NCI-H226 (cell line): ENCODE results near the gene RP9.

ENCODE experiments used
- DNase-seq: peaks from one replicate; pipeline ENCODE4 v3.0.0-alpha.2; 2015

Gene RP9, protein sequence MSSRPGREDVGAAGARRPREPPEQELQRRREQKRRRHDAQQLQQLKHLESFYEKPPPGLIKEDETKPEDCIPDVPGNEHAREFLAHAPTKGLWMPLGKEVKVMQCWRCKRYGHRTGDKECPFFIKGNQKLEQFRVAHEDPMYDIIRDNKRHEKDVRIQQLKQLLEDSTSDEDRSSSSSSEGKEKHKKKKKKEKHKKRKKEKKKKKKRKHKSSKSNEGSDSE

DNA sequence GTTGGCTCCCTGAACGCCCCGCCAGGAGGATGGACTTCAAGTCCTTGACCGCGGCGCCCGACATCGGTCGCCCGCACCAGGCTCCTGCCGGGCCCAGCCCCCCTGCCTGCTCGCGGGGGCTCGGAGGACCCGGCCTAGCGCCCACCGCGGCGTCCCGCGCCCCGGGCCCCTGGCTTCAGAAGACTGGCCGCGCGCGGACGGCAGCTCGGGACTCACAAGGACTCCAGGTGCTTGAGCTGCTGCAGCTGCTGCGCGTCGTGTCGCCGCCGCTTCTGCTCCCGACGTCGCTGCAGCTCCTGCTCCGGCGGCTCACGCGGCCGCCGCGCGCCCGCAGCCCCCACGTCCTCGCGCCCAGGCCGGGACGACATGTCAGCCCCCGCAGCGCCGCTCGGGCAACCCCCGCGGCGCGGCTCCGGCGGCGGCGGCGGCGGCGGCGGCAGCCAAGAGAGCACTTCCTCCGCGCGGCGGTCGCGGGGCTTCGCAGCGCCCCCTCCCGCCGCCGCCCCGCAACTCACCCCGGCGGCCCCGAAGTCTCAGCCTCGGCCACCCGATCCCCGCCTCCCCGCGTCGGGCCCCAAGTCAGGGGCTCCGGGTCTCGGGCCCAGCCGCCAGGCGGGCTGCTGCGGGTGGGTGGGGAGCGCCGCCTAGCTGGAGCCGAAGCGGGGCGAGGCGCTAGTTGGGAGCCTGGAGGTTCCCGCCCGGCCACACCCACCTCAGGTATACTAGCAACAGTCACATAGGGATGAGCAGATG lies at the start of gene RP9:
Gene RP9 (minus strand): TSS at position 400 of the 753 bp plus-strand sequence. CDS start 32 bp downstream, at position 368.
- peak; percentile 66 for DNase-seq

DNA sequence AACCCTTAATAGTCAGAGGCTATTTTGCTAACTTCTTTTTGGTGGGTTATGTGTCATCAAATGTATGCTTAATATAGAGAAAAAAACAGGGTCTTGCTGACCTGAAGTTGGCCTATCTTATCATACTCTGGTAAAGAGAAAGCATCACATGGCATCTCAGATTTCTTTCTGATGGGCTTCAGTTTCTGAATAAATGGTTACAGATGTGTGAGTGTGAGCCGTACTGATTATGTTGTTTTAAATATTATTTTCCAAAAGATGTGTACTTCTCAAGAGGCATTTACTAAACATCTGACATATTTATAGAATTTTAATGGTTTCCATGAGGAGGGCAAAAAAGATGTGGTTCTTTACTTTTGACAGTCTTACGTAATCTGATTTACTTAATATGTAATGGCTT lies 48.6 kb upstream of the RP9 start:
- DNase-seq, result no peak

DNA sequence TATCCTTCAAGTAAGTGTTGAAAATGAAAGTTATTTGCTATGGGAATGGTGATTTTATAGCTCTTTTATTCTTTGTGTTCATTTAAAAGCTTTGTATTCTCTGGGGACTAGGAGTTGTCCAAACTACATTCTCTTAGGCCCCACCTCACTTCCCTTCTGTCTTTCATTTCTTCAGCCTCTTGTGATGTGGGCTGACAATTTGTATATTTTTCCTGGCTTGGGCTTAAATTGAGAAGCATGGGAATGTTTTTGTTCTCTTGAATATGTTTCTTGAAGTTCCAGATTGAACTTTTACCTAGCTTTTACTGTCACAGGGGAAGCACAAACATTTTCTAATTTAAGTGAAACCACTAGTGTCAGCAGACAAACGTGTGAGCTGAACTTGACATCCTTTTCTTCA lies 48.1 kb upstream of the RP9 start:
- DNase-seq, result no peak

DNA sequence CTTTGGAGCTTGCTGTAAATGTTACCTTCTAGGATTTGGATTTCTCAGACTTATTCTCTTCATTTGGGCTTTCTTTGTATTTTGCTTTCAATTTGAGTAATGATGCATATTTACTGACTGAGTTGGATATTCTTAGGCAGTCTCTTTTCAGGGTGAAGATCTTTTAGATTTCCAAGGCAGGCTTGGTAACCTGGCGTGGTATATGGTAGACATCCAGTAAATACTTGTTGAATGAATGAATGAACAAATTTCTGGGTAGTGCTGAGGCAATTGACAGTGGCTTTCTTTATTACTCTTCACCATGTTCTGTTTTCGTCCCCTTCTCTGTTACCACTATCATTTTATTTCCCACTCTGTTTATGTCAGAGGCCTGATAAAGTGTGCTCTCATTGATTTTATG lies 47.2 kb upstream of the RP9 start:
- DNase-seq, result no peak

DNA sequence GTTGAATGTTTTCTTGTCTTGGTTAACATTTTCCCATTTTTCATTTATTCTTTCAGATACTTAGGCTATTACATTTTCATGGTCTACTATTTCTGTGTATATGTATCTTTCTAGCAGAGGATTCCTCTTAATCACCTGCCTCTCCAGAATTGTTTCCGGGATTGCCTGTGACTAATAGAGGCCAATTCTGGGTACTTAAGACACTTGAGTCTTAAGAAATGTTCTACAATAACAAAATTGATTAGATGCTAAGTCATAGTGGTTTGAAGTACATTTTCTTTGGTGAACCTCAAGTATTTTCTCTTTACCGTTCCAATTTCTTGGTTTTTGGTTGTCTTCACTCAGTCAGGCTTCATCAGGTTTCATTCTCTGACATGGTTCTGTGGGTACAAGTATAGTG lies 46.6 kb upstream of the RP9 start:
- DNase-seq, result no peak

DNA sequence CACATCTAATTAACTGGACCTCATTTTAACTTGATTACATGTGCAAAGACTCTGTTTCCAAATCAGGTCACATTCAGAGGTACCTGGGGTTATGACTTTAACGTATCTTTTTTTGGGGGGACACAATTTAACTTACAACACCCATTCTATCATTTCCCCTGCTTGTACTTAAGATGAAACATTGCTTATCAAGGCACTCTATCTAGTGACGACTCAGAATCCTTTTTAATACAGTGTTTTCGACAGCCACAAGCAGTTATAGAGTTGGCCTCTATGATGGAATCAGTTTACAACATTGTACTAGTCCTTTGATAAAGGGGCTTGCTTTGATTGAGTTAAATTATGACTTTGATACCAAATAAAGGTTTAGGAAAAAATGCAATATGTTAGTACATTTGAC lies 42.9 kb upstream of the RP9 start:
- no peak for DNase-seq

DNA sequence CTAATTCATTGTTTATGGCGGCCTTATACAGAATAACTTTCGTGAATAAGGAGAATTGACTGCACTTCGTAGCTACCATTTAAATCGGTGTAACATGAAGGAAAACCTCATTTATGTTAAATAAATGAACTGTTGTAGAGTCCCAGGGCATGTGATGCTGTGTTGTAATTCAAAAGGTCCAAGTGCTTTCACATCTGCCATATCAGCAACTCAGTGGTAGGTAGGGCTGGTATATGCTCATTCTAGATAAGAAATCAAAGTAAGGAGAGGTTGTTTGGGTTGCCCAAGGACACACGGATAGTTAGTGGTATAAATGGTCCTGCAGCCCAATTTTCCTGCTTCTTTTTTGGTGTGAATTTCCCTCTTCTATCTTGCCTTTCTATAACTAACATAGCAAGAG lies 36.0 kb upstream of the RP9 start:
- no peak for DNase-seq

DNA sequence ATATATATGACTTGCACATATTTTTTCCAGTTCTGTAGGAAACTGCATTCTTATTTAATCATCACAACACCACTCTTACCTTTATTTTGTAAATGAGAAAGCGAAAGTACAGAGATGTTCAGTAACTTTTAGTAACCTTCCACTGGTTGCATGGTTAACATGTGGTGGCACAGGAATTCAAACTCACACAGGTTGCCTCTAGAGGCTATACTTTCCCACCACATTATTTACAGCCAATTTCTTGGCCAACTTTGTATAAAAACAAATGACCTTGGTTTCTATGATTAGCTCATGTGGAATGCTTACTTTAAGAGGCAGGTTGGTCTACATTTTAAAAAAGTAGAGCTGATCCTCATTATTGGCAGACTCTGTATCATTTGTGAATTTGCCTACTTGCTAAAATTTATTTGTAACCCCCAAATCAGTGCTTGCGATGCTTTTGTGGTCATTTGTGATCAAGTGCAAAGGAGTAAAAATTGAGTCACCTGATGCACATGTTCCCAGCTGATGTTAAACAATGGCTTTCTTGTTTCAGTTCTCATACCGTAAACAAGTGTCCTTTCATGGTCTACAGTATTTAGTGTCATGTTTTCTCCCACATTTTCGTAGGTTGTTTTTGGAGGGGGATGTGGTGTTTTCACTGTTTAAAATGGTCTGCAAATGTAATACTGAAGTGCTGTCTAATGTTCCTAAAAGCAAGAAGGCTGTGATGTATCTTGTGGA lies 35.0 kb upstream of the RP9 start:
- peak; percentile 29 for DNase-seq

DNA sequence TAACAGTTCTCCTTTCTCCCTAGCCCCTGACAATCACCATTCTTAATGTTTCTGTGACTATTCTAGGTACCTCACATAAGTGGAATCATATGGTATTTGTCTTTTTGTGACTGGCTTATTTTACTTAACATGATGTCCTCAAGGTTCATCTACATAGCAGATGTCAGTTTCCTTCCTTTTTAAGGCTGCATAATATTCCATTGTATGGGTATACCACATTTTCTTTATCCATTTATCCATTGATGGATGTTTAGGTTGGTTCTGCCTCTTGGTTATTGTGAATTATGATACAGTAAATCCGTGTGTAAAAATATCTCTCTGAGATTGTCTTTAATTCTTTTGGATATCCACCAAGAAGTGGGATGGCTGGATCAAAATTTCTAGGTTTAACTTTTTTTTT lies 33.4 kb upstream of the RP9 start:
- no peak for DNase-seq

DNA sequence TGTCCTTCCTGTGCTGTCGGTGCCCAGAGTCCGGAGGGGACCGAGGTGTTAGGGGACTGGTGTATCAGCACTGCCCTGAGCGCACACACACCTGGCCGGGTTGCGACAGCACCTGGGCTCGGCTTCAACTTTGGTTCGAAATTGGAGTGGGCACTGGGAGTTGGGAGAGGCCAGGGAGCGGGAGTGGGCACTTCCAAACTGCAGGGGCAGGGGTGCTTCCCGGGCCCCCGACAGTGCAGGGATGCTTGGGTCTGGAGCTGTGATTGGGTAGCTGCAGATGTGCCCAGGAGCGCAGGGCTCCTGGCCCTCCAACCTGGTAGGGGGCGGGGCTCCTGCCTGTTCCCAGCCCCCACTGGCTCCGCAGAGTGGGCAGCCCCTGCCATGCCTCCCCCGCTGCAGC lies 27.9 kb upstream of the RP9 start:
- DNase-seq, result no peak

DNA sequence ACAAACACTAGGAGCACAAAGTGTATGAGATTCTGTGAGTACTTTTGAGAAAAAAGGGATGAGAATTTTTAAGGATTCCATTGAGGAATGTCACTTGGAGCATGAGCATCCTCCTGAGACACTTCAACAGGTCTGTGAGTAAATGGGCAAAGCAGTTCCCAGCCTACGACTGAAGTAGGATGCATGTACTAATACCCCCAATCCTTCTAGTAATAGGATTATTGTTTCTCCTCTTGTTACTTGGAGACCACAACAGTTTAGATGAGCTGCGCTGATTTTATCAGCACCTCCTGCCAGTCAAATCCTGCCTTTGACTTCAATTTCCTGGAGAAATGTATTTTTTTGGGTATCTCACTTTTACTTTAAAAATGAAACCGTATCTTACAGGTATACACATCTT lies 21.0 kb upstream of the RP9 start:
- DNase-seq, result no peak

DNA sequence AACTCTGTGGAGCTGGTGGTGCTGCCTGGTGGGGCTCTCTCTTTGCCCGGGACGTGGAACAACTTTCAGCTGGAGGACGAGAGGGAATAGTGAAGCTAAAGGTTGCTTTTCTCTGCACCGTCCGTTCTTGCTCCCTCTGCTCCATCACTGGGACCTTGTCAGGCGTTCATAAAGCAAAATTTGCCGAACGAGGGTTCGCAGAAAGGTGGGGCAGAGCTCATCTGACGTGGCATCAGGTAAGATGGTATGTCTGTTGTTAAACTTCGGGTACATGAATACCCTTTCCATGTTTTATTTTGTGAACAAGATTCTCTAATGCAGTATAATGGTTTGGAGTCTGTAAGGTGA lies 20.6 kb upstream of the RP9 start:
- DNase-seq, result no peak

DNA sequence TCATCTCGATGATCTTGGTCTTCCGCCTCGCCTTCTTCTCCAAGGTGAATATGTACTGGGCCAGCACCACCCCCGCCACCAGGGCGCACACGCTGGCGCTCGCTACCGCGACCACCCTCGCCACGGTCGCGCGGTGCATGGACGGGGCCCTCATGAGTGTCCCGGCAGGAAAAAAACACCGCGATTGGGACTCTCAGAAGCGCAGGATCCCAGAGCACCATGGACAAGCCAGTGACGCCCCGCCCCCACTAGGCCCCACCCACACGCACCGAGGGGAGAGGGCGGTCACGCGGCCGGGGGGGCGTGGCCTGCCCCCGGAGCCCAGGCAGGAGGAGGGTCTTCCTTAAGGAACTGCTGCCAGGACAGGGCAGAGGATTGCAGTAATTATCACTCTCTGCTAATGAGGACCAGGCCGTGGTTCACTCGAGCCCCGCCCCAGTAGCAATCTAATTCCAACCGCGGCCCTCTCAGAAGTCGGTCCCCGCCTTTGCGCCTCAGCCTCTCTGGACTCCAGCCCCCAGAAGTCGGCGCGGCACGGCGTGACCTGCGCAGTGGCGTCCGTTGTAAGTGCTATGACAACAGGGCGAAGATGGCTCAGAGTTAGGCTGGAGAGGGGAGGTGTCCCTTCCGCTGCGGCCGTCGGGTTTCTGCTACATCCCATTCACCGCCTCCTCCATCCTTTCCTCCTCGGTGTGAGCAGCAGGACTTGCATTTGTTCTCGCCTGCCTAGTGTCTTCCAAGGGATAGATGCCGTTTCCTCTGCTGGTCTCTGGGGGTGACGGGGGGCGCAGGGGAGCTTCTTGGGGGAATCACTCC lies 20.0 kb upstream of the RP9 start, which contains the start of gene BBS9:
Gene BBS9 (plus strand): TSS at position 575 of the 816 bp plus-strand sequence. CDS start 16,689 bp downstream, outside the sequence.
- DNase-seq, result peak; percentile 96

DNA sequence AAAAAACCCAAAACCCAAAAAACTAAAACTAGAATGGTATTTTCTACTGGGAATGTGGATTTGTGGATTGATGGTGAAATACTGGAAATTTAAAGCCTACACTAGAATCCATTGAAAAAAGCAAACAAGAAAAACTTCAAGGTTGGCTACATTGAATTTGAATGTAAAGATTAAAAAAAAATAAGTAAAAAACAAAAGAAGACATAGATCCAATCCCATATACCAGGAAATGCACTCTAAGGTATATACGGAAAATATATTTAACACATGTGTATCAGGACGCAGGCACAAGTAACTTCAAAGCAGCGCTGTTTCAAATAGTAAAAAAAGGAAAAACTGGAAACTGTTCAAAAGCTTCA lies 19.4 kb upstream of the RP9 start:
- DNase-seq, result no peak

DNA sequence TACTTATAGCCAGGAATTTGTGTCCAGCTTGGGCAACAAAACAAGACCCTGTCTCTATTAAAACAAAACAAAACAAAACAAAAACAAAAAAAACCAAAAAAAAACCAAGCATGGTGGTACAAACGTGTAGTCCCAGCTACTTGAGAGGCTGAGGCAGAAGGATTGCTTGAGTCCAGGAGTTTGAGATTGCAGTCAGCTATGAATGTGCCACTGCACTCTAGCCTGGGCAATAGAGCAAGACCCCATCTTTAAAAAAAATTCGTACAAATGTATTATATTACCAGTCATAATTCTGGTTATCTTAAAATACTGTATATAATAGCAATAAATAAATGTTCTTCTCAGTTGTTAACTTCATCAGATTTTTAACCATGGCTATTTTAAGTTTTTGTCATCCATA lies 17.9 kb upstream of the RP9 start:
- no peak for DNase-seq

DNA sequence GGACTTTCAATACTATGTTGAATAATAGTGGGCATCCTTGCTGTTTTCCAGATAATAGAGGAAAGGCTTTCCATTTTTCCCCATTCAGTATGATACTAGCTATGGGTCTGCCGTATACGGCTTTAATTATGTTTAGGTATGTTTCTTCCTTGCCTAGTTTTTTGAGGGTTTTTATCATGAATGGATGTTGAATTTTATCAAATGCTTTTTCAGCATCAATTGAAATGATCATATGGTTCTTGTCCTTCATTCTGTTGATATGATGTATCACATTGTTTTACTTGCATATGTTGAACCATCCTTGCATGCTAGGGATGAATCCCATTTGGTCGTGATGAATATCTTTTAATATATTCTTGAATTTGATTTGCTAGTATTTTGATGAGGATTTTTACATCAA lies 9.2 kb upstream of the RP9 start:
- no peak for DNase-seq

DNA sequence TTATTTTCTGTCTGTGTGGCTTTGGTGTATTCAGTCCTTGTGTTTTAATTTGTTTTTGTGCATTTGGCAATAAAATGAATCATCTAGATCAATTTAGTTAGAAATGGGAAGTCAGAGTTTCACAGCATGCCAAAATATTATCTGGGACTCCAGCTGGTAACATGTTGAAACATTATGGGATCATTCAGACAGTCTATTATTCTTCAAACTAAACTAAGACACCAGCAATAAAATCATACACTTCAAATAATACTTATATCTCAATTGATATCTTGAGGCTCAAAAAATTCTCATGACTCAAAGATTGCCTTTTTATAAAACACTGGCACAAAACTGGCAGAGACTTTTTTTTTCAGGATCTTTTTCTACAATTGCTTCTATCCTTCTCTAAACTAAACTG lies 5.8 kb upstream of the RP9 start:
- DNase-seq, result no peak

DNA sequence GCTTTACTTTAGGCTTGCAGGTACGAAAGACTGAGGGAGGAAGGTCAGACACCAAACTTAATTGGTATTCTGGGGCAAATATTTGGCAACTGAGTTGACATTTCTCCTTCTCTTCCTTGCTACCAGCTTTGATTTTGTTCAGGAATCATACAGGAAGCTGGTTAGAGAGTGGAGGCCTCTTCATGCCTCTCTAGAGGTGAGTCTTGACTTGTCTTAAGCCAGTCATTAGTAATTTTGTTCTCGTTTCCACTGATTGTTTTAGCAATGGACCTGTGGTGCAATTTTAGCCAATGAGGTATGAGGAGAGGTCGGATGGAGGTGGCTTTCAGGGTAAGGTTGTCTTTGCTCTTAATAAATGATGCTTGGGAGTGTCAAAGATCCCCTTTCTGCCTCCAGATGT lies 2.4 kb upstream of the RP9 start:
- DNase-seq, result no peak

DNA sequence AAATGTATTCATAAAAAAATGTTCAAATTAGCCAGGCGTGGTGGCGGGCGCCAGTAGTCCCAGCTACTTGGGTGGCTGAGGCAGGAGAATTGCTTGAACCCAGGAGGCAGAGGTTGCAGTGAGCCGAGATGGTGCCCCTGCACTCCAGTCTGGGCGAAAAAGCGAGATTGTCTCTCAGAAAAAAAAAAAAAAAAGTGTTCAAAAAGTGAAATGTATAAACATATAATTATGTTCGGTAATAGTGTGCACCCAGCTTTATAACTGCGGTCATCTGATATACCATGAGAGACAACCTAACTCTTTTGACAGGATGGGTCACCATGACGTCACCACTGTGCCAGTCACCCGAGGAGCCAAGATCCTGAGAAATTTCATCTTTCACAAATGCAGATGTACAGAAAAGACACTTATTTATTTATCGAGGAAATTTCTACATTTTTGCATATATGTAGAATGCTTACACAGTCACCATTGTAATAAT lies 594 bp upstream of the RP9 start:
- DNase-seq, result no peak

DNA sequence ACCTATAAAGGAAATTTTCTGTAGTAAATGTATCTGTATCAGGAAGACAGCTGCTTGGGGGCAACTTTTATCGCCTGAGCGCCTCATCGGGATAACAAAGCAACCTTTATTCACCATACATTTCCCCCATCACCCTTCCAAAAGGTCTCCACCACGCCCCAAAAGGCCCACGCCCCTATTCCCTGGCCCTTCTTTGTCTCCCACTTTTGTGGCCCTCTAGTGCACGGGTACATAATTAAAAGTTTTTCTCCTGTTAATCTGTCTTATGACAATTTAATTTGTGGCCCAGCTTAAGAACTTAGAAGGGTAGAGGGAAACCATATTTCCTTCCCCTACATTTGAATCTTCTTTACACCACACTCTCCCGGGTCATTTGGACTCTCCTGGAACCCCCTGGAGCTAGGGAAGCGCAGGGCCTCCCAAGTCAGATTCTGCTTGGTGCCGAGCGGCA lies 625 bp downstream of the RP9 start:
- DNase-seq, result peak; percentile 50

DNA sequence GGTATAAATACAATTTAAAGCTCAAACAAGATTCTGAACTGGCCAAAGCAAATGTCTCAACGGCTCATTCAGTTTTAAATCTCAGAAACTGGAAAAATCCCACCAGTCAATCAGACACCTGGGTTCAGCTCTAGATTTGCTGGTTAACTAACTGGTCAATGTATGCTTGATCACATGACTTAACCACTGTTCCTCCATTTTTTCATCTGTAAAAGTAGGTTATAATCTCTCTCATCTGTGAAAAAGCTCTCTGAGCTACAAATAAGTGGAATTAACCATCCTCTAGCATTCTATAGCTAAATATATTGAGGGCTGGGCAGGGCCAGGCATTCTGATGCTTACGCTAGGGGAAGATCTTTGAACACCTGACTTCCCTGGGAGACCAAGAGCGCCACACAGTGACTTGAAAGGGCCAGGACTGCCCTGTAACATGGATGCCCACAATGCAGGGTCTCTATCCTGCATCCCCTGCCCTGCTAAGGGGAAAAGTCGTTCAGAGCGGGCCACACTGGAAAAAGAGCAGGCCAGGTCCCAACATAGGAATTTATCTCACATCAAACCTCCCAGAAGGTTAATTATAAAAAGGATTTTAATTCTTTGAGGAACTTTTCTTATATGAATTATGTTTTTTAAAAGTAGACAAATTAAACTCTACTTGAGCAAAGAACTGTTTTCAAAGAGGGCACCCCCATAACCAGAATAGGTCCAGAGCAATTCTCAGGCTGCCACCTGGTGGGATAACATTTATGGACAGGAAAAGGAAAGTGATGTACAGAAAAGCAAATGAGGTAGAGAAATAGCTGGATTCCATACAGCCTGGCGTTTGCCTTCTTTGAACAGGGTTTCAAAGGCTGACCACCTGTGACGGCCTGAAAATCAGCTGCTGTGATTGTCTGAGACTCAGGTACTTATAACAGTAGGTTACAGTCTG lies 1.8 kb downstream of the RP9 start:
- peak; percentile 32 for DNase-seq

DNA sequence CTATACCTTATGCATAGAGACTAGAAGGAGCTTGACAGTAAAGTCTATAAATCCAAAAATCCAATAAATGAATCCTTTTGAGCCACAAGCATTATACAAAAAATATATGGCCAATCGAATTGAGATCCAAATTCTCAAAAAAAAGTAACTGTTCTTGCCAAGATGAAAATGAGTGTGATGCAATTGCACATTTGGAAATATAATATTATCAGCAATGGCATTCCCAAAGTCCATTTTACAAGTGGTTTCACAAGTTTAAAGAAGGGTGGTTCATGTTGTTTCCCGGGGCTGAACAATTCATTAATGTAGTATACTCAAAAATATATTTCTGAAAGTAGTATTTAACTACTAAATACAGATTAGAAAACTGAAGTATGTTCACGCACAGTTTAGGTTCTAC lies 7.3 kb downstream of the RP9 start:
- DNase-seq, result no peak
